ENCODE results near the gene NFIB.

DNA sequence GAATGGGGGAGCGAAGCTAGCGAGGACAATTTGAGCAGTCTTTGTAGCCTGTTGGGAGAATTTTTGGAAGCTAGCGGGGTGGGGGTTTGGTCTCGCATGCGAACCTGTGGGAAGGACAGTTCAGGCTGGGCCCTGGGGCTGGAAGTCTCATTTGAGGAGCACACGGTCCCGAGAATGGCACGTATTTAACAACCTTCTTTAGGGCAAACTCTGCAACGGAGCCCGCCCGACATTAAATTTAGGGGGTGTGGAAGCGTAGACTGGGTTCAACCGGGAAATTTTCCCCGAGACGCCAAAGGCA lies 35.2 kb upstream of the NFIB start:
- no peak for TF ChIP-seq ZNF274 (IDR thresholded peaks at IDR 0.05; ENCODE audit: low read depth, low read length)
- TF ChIP-seq YY1 (IDR thresholded peaks at IDR 0.05; ENCODE audit: insufficient read depth, insufficient read length), result no peak

Data from NT2/D1 (cell line).